Measurements from ENCODE around the gene CLEC9A. TPM values are rescaled to one million over a fixed set of nuclear protein-coding genes. Genes with fewer than 3 reads are reported as not detected.

CLEC9A gene
- total and polyA plus RNA-seq, 2 of the 8 experiments (the other 6 are each of a cell fraction or from before 2014, with no cell fraction given) = not detected

- TF ChIP-seq CHD7 (IDR thresholded peaks at IDR 0.05; ENCODE audit: insufficient replicate concordance, low read length) = no peak
- no peak for TF ChIP-seq MAX (IDR thresholded peaks at IDR 0.05)
- TF ChIP-seq MAFK (IDR thresholded peaks at IDR 0.05; ENCODE audit: low read depth, low read length) = no peak
- TF ChIP-seq HDAC6 (IDR thresholded peaks at IDR 0.05; ENCODE audit: low read depth, low read length) = no peak
- TF ChIP-seq CHD2 (IDR thresholded peaks at IDR 0.05; ENCODE audit: low read length) = no peak
- TF ChIP-seq CEBPB (IDR thresholded peaks at IDR 0.05; ENCODE audit: low read depth, low read length) = no peak
- no peak for TF ChIP-seq CTBP2 (IDR thresholded peaks at IDR 0.05; ENCODE audit: borderline replicate concordance, insufficient read depth, insufficient read length, low read length)
- no peak for TF ChIP-seq PHF8 (conservative IDR thresholded peaks at IDR 0.05; ENCODE audit: low read depth, low read length)
- no peak for TF ChIP-seq BACH1 (IDR thresholded peaks at IDR 0.05; ENCODE audit: low read length)
- TF ChIP-seq GABPA (IDR thresholded peaks at IDR 0.05; ENCODE audit: borderline replicate concordance, insufficient read depth, low read length) = no peak
Observed at GRCh38 chr12:10012630-10013330, 17.7 kb upstream of the CLEC9A start (continued).
